ENCODE data around the gene ANKRA2.
A peak's percentile ranks its signal among the peaks of the same experiment; 100 is the strongest.

ANKRA2 gene

GRCh38 chr5:73565139-73565968 lies at the start of gene ANKRA2, which contains the start of gene UTP15:
Gene ANKRA2, minus strand, starts transcription at chr5:73565639. Its CDS starts 2,758 bp downstream, at chr5:73562881.
Gene UTP15, plus strand, starts transcription at chr5:73565743. Its CDS starts 1,602 bp downstream, at chr5:73567345.
- peak; percentile 91 for DNase-seq

GRCh38 chr5:73615085-73615484 lies 49.6 kb upstream of the ANKRA2 start:
- no peak for DNase-seq

GRCh38 chr5:73612799-73613198 lies 47.4 kb upstream of the ANKRA2 start:
- DNase-seq: no peak

GRCh38 chr5:73607228-73607627 lies 41.8 kb upstream of the ANKRA2 start:
- DNase-seq: no peak

- DNase-seq: no peak
These were observed 40.8 kb upstream of the ANKRA2 start for GRCh38 chr5:73606206-73606753.

- DNase-seq: no peak
These were observed 40.0 kb upstream of the ANKRA2 start for GRCh38 chr5:73605223-73606087.

GRCh38 chr5:73603998-73604397 lies 38.6 kb upstream of the ANKRA2 start:
- no peak for DNase-seq

- DNase-seq: no peak
These were observed 33.9 kb upstream of the ANKRA2 start for GRCh38 chr5:73599380-73599779.

- no peak for DNase-seq
These were observed 31.4 kb upstream of the ANKRA2 start for GRCh38 chr5:73596705-73597328.

- no peak for DNase-seq
These were observed 27.1 kb upstream of the ANKRA2 start for GRCh38 chr5:73592551-73592950.

GRCh38 chr5:73591698-73592501 lies 26.5 kb upstream of the ANKRA2 start:
- DNase-seq: no peak

- peak; percentile 56 for DNase-seq
These were observed 25.8 kb upstream of the ANKRA2 start for GRCh38 chr5:73591102-73591695.

- no peak for DNase-seq
These were observed 22.5 kb upstream of the ANKRA2 start for GRCh38 chr5:73587923-73588322.

GRCh38 chr5:73582285-73583145 lies 17.1 kb upstream of the ANKRA2 start:
- DNase-seq: no peak

- DNase-seq: no peak
These were observed 619 bp upstream of the ANKRA2 start for GRCh38 chr5:73565969-73566547.

GRCh38 chr5:73564675-73565074 lies 764 bp downstream of the ANKRA2 start:
- no peak for DNase-seq

GRCh38 chr5:73564018-73564417 lies 1.4 kb downstream of the ANKRA2 start:
- no peak for DNase-seq

- DNase-seq: no peak
These were observed 6.5 kb downstream of the ANKRA2 start for GRCh38 chr5:73558950-73559349.

GRCh38 chr5:73552642-73553041 lies 12.8 kb downstream of the ANKRA2 start:
- DNase-seq: no peak

- no peak for DNase-seq
These were observed 15.4 kb downstream of the ANKRA2 start for GRCh38 chr5:73550016-73550415.
